HEK293 (cell line): ENCODE data around the gene KCNIP4.

Experiments
- CTCF ChIA-PET: fragments of 350-600 bp; formaldehyde crosslinking; extraction: SDS; loops from one replicate; lab custom pipeline; 2021; ENCODE audit warnings: antibody characterized with exemption; lab: Yijun Ruan, JAX
- POLR2A ChIA-PET: fragments of 300-600 bp; formaldehyde crosslinking; extraction: SDS; loops from one replicate; lab custom pipeline; 2020; ENCODE audit warnings: antibody characterized with exemption, inconsistent platforms; lab: Yijun Ruan, JAX
- H3K27ac ChIP-seq: fragments of 200-500 bp; sonication (Bioruptor generic); 2 replicates; pipeline ENCODE4 v1.5.1; 2014; ENCODE audit warnings: low read depth, low read length, control low read depth, inconsistent platforms; ENCODE audit errors: extremely low read depth
- H3K36me3 ChIP-seq, 2 experiments: fragments of 200-500 bp in 1 of 2; sonication (Bioruptor generic) in 1 of 2; 1 replicate in 1 of 2; 2 replicates in 1 of 2; pipeline ENCODE4 v1.5.1; 2014 to 2017; ENCODE audit warnings: inconsistent platforms in 2 of 2, low read length in 2 of 2; ENCODE audit not compliant: control insufficient read depth in 2 of 2, insufficient read depth in 1 of 2
- H3K4me1 ChIP-seq: fragments of 200-500 bp; sonication (Bioruptor generic); 2 replicates; pipeline ENCODE4 v1.5.1; 2014; ENCODE audit warnings: mild to moderate bottlenecking, low read length, inconsistent platforms; ENCODE audit not compliant: control insufficient read depth, insufficient read depth
- H3K4me3 ChIP-seq: 2 replicates; pipeline ENCODE4 v1.5.1; 2011; ENCODE audit warnings: low read depth, mild to moderate bottlenecking, control low read depth, low read length, moderate library complexity
- H3K9me3 ChIP-seq: fragments of 200-500 bp; sonication (Bioruptor generic); 2 replicates; pipeline ENCODE4 v1.5.1; 2014; ENCODE audit warnings: low read depth, low read length, inconsistent platforms; ENCODE audit not compliant: control insufficient read depth, insufficient read depth
- FEZF1 ChIP-seq: fragments of 450-650 bp; formaldehyde crosslinking; IDR thresholded peaks from 2 replicates; pipeline ENCODE4 v1.5.1; 2016; ENCODE audit warnings: missing biosample characterization, missing genetic modification characterization
- KLF10 ChIP-seq: fragments of 450-650 bp; IDR thresholded peaks from 2 replicates; pipeline ENCODE4 v1.5.1; 2018; ENCODE audit warnings: missing biosample characterization, mild to moderate bottlenecking, missing genetic modification characterization
- KLF16 ChIP-seq: fragments of 450-650 bp; formaldehyde crosslinking; IDR thresholded peaks from 2 replicates; pipeline ENCODE4 v1.5.1; 2017; ENCODE audit warnings: missing biosample characterization, missing genetic modification characterization
- KLF9 ChIP-seq: fragments of 450-650 bp; formaldehyde crosslinking; IDR thresholded peaks from 2 replicates; pipeline ENCODE4 v1.5.1; 2016; ENCODE audit warnings: missing biosample characterization, missing genetic modification characterization, low read depth
- PRDM1 ChIP-seq: fragments of 450-650 bp; formaldehyde crosslinking; IDR thresholded peaks from 2 replicates; pipeline ENCODE4; 2016; ENCODE audit warnings: missing biosample characterization, missing genetic modification characterization
- YY2 ChIP-seq: fragments of 450-650 bp; formaldehyde crosslinking; IDR thresholded peaks from 2 replicates; pipeline ENCODE4 v1.5.1; 2016; ENCODE audit warnings: missing biosample characterization, missing genetic modification characterization
- ZBTB20 ChIP-seq: fragments of 450-650 bp; formaldehyde crosslinking; IDR thresholded peaks from 2 replicates; pipeline ENCODE4 v1.5.1; 2016; ENCODE audit warnings: missing biosample characterization, missing genetic modification characterization
- ZBTB6 ChIP-seq: fragments of 450-650 bp; formaldehyde crosslinking; IDR thresholded peaks from 2 replicates; pipeline ENCODE4 v1.5.1; 2017; ENCODE audit warnings: missing biosample characterization, missing genetic modification characterization
- ZBTB8A ChIP-seq: fragments of 450-650 bp; formaldehyde crosslinking; IDR thresholded peaks from 2 replicates; pipeline ENCODE4 v1.5.1; 2016; ENCODE audit warnings: missing biosample characterization, missing genetic modification characterization
- ZNF155 ChIP-seq: fragments of 450-650 bp; formaldehyde crosslinking; IDR thresholded peaks from 2 replicates; pipeline ENCODE4 v1.5.1; 2016; ENCODE audit warnings: missing biosample characterization, missing genetic modification characterization
- ZNF19 ChIP-seq: fragments of 450-650 bp; formaldehyde crosslinking; IDR thresholded peaks from 2 replicates; pipeline ENCODE4; 2016; ENCODE audit warnings: missing biosample characterization, missing genetic modification characterization, low read depth
- ZNF221 ChIP-seq: fragments of 450-650 bp; formaldehyde crosslinking; IDR thresholded peaks from 2 replicates; pipeline ENCODE4 v1.5.1; 2017; ENCODE audit warnings: missing biosample characterization, missing genetic modification characterization, borderline replicate concordance
- ZNF239 ChIP-seq: fragments of 450-650 bp; formaldehyde crosslinking; IDR thresholded peaks from 2 replicates; pipeline ENCODE4 v1.5.1; 2016; ENCODE audit warnings: missing biosample characterization, missing genetic modification characterization
- ZNF292 ChIP-seq: fragments of 450-650 bp; formaldehyde crosslinking; IDR thresholded peaks from 2 replicates; pipeline ENCODE4 v1.5.1; 2016; ENCODE audit warnings: low read depth, missing biosample characterization, missing genetic modification characterization, borderline replicate concordance
- ZNF335 ChIP-seq: fragments of 450-650 bp; formaldehyde crosslinking; conservative IDR thresholded peaks from 2 replicates; pipeline ENCODE4 v1.5.1; 2016; ENCODE audit warnings: missing biosample characterization, missing genetic modification characterization
- ZNF366 ChIP-seq: fragments of 450-650 bp; formaldehyde crosslinking; conservative IDR thresholded peaks from 2 replicates; pipeline ENCODE4 v1.5.1; 2016; ENCODE audit warnings: missing biosample characterization, missing genetic modification characterization
- ZNF404 ChIP-seq: fragments of 450-650 bp; formaldehyde crosslinking; IDR thresholded peaks from 2 replicates; pipeline ENCODE4 v1.5.1; 2017; ENCODE audit warnings: missing biosample characterization, missing genetic modification characterization
- ZNF426 ChIP-seq: fragments of 450-650 bp; formaldehyde crosslinking; IDR thresholded peaks from 2 replicates; pipeline ENCODE4 v1.5.1; 2017; ENCODE audit warnings: missing biosample characterization, missing genetic modification characterization, mild to moderate bottlenecking, inconsistent platforms, moderate library complexity
- ZNF529 ChIP-seq: fragments of 450-650 bp; formaldehyde crosslinking; IDR thresholded peaks from 2 replicates; pipeline ENCODE4 v1.5.1; 2017; ENCODE audit warnings: missing genetic modification characterization, missing biosample characterization; ENCODE audit not compliant: insufficient replicate concordance
- ZNF76 ChIP-seq: fragments of 450-650 bp; formaldehyde crosslinking; IDR thresholded peaks from 2 replicates; pipeline ENCODE4; 2016; ENCODE audit warnings: low read depth, missing biosample characterization, missing genetic modification characterization, borderline replicate concordance
- ZNF830 ChIP-seq: fragments of 450-650 bp; IDR thresholded peaks from 2 replicates; pipeline ENCODE4 v1.5.0; 2018; ENCODE audit warnings: missing biosample characterization, missing genetic modification characterization, low read depth, mild to moderate bottlenecking, moderate library complexity
- TF ChIP-seq, protein P1 (sequence below): fragments of 450-650 bp; formaldehyde crosslinking; IDR thresholded peaks from 2 replicates; pipeline ENCODE4 v1.5.1; 2016; ENCODE audit warnings: missing biosample characterization, missing genetic modification characterization
- TF ChIP-seq, protein P2 (sequence below): fragments of 450-650 bp; IDR thresholded peaks from 2 replicates; pipeline ENCODE4 v1.5.1; 2018; ENCODE audit warnings: missing biosample characterization, mild to moderate bottlenecking, missing genetic modification characterization

The KCNIP4 gene

GRCh38 chr4:21976166-21976565 is 27.6 kb upstream of the KCNIP4 start:
- CTCF ChIA-PET, result no interaction called here
- Histone ChIP-seq H3K4me3 (no peak overlapping the region), H3K36me3 (no peaks in the 10 kb centered on the region), H3K4me1 (no peaks in the 10 kb centered on the region), H3K9me3 (no peaks in the 10 kb centered on the region), H3K27ac (no peak overlapping the region)
- no peak for TF ChIP-seq KLF16 (tag by site-specific recombination)
- no peak for TF ChIP-seq ZNF155 (tag by site-specific recombination)
- no peak for TF ChIP-seq ZNF404 (tag by site-specific recombination)
- no peak for TF ChIP-seq ZBTB20 (tag by site-specific recombination)
- no peak for TF ChIP-seq ZNF239
- no peak for TF ChIP-seq KLF10
- TF ChIP-seq ZNF76 (tag by site-specific recombination), result no peak
- TF ChIP-seq ZNF221, result no peak
- TF ChIP-seq ZNF426 (tag by site-specific recombination), result no peak
- TF ChIP-seq ZNF366 (tag by site-specific recombination), result no peak
- TF ChIP-seq PRDM1 (tag by site-specific recombination), result no peak
- TF ChIP-seq ZNF830 (tag by site-specific recombination), result no peak
- no peak for TF ChIP-seq ZNF335 (tag by site-specific recombination)
- POLR2A ChIA-PET, result no interaction called here

- Histone ChIP-seq H3K36me3 (no peaks in the 10 kb centered on the region), H3K9me3 (no peaks in the 10 kb centered on the region)
- POLR2A ChIA-PET, result no interaction called here
- TF ChIP-seq FEZF1 (tag by site-specific recombination) (no peak), ZBTB8A (tag by site-specific recombination) (no peak), ZNF529 (tag by site-specific recombination) (no peak), ZBTB6 (tag by site-specific recombination) (no peak), YY2 (tag by site-specific recombination) (no peak), KLF9 (tag by site-specific recombination) (no peak), ZNF292 (tag by site-specific recombination) (no peak), ZNF19 (no peak)
- TF ChIP-seq, protein P1, sequence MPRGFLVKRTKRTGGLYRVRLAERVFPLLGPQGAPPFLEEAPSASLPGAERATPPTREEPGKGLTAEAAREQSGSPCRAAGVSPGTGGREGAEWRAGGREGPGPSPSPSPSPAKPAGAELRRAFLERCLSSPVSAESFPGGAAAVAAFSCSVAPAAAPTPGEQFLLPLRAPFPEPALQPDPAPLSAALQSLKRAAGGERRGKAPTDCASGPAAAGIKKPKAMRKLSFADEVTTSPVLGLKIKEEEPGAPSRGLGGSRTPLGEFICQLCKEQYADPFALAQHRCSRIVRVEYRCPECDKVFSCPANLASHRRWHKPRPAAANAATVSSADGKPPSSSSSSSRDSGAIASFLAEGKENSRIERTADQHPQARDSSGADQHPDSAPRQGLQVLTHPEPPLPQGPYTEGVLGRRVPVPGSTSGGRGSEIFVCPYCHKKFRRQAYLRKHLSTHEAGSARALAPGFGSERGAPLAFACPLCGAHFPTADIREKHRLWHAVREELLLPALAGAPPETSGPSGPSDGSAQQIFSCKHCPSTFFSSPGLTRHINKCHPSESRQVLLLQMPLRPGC (tag by site-specific recombination), result no peak
- TF ChIP-seq, protein P2, sequence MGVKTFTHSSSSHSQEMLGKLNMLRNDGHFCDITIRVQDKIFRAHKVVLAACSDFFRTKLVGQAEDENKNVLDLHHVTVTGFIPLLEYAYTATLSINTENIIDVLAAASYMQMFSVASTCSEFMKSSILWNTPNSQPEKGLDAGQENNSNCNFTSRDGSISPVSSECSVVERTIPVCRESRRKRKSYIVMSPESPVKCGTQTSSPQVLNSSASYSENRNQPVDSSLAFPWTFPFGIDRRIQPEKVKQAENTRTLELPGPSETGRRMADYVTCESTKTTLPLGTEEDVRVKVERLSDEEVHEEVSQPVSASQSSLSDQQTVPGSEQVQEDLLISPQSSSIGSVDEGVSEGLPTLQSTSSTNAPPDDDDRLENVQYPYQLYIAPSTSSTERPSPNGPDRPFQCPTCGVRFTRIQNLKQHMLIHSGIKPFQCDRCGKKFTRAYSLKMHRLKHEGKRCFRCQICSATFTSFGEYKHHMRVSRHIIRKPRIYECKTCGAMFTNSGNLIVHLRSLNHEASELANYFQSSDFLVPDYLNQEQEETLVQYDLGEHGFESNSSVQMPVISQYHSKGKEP (tag by site-specific recombination), result no peak
- TF ChIP-seq, all 188 proteins: peak for 0
- Histone ChIP-seq H3K4me3 (no peak overlapping the region), H3K4me1 (no peaks in the 10 kb centered on the region), H3K27ac (no peak overlapping the region)
- CTCF ChIA-PET, result no interaction called here
These were observed 25.3 kb upstream of the KCNIP4 start for GRCh38 chr4:21973850-21974249.
